Stimulated activated memory B cell treated with anti-CD40 and anti-IgM and Interleukin-4, amounts not matched to agents 10 μg/mL and 1 μg/mL and 100 μg/mL, for 72 hours (primary cell): ENCODE measurements around the gene FBXL17.
"Not testable (repeated sequence)": the region's sequence is repeated elsewhere in the genome, so short reads cannot be mapped to it uniquely, and the experiment has no call there.

Experiments used
- ATAC-seq: fragments of 150-1000 bp; cut with Tn5 transposase; 2 replicates; pipeline ENCODE4 v1.10.0; 2021
- H3K27ac Mint-ChIP-seq: one replicate; pipeline ENCODE4 v1.8.0; 2022; ENCODE audit warnings: mild to moderate bottlenecking, mixed read lengths
- H3K27me3 Mint-ChIP-seq: one replicate; pipeline ENCODE4 v1.8.0; 2022; ENCODE audit warnings: mixed read lengths
- H3K36me3 Mint-ChIP-seq: one replicate; pipeline ENCODE4 v1.8.0; 2022; ENCODE audit warnings: mixed read lengths
- H3K4me1 Mint-ChIP-seq: one replicate; pipeline ENCODE4 v1.8.0; 2022; ENCODE audit warnings: mixed read lengths
- H3K4me3 Mint-ChIP-seq: one replicate; pipeline ENCODE4 v1.8.0; 2022; ENCODE audit warnings: mild to moderate bottlenecking, moderate library complexity, mixed read lengths
- H3K9me3 Mint-ChIP-seq: one replicate; pipeline ENCODE4 v1.8.0; 2022; ENCODE audit warnings: mixed read lengths

The FBXL17 gene

DNA sequence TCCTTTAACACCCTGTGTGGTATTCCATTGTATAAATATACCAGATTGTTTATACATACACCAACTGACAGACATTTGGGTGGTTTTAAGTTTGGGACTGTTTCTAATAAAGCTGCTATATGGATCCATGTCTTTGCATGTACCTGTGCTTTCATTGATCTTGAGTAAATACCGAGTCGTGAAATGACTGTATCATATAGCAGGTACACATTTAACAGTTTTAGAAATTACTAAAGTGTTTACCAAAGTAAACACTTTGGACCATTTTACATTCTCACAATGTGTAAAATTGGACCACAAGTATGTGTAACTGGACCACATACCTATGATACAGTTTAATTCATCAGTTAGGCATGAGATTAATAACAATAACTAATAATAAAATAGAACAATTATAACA, 175.2 kb downstream of the FBXL17 start:
- Mint-ChIP-seq H3K36me3 (no peaks in the 10 kb centered on the region), H3K9me3 (peaks cover 3% of the 10 kb centered on the region), H3K27me3 (no peaks in the 10 kb centered on the region), H3K4me3 (no peak overlapping the region), H3K4me1 (peaks cover 14% of the 10 kb centered on the region), H3K27ac (no peak overlapping the region)
- no peak for ATAC-seq

DNA sequence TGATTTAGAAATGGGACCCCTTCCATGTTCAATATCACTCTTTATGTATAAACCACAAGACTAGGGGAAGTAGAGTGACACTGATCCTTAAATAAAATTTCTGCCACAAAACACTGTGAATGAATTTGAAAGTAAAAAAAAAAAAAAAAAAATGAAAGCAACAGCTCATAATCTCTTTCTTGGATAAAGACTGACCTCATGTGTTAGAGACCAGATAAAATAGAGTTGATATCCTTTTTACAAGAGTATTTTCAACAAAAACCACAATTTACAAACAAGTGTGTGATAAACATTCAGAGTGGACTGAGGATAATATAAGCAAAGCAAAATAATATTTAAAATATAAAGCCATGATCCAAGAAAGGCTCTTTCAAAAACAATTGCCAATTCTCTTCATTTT, 180.2 kb downstream of the FBXL17 start:
- Mint-ChIP-seq H3K4me1 (no peaks in the 10 kb centered on the region), H3K27ac (no peak overlapping the region), H3K4me3 (no peak overlapping the region), H3K36me3 (peaks cover 8% of the 10 kb centered on the region), H3K27me3 (no peaks in the 10 kb centered on the region), H3K9me3 (no peaks in the 10 kb centered on the region)
- ATAC-seq: no peak

DNA sequence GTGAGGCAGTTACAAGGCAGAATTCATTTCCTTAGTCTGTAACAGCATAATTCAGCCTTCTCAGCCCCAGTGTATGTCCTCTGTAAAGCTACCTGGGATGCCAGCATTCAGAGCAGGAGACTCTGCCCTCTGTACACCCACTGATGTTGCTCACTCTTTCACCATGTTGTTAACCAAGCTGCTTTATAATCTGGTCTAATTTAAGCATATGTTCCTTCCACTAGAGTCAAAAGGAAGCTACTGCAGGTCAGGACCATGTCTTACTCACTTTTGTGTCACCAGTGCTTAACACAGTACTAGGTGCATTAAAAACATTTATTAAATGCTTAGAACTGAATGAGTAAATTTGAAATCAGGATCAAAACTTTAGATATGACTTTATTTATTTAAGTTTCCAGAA, 185.6 kb downstream of the FBXL17 start:
- ATAC-seq: no peak
- no peaks in the 10 kb centered on the region for H3K27me3 Mint-ChIP-seq
- no peak overlapping the region for H3K4me3 Mint-ChIP-seq
- H3K9me3 Mint-ChIP-seq: no peaks in the 10 kb centered on the region
- H3K27ac Mint-ChIP-seq: no peak overlapping the region
- peaks cover 14% of the 10 kb centered on the region for H3K36me3 Mint-ChIP-seq
- no peaks in the 10 kb centered on the region for H3K4me1 Mint-ChIP-seq

DNA sequence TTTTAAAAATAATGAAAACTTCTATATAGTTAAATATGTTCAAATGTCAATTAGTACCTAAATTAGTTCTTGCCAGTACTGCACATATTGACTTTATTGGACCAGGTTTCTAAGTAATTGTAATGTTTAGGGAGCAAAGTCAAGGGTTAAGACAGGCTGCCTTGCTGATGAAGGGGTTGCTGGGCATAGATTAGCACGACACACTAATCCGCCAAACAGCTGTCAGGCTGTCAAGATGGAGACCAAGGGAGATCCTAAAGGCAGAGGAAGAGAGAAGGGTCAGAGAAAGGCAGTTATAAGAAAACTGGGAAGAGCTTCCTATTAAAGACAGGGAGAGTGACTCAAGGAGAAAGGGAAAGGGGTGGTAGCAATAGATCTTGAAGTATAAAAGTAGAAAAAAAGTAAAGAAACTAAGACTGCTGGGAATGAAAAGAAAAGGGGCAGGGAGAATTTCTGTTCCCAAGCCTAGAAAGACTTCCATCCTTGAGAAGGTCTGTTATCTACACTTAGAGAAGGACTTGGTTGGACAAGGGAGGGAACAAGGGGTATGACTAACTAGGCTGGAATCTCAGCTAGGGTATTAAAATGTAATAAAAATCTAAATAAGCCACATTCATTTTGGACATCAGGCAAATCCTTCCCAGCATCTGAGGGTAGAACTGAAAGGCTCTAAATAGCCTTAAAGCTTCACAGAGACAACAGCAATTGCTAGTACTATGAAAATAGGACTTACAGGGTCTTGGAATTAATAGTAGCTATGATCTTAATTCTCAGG, 188.7 kb downstream of the FBXL17 start:
- H3K27me3 Mint-ChIP-seq: no peaks in the 10 kb centered on the region
- H3K4me3 Mint-ChIP-seq: no peak overlapping the region
- no peak overlapping the region for H3K27ac Mint-ChIP-seq
- H3K36me3 Mint-ChIP-seq: peaks cover 6% of the 10 kb centered on the region
- H3K9me3 Mint-ChIP-seq: no peaks in the 10 kb centered on the region
- H3K4me1 Mint-ChIP-seq: no peaks in the 10 kb centered on the region
- ATAC-seq: no peak

DNA sequence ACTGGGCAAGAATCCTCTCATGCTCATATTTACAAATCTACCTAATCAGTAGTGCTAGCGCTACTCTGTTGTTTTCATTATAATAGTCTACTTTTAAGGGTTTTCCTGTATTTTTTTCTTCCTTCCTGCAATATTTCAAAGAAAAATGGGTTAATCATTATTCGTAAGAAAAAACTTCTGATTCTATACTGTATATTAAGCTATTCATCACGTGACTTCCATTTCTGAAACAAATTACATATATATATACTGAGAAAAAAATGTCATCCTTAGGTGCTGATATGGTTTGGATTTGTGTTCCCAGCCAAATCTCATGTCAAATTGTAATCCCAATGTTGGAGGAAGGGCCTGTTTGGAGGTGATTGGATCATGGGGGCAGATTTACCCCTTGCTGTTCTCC, 197.0 kb downstream of the FBXL17 start:
- Mint-ChIP-seq H3K4me3 (no peak overlapping the region), H3K4me1 (no peaks in the 10 kb centered on the region), H3K36me3 (peaks cover 15% of the 10 kb centered on the region), H3K27ac (no peak overlapping the region), H3K27me3 (no peaks in the 10 kb centered on the region), H3K9me3 (no peaks in the 10 kb centered on the region)
- no peak for ATAC-seq

- no peak for ATAC-seq
- Mint-ChIP-seq H3K4me3 (no peak overlapping the region), H3K36me3 (peaks cover 15% of the 10 kb centered on the region), H3K27ac (no peak overlapping the region), H3K27me3 (no peaks in the 10 kb centered on the region), H3K4me1 (no peaks in the 10 kb centered on the region), H3K9me3 (no peaks in the 10 kb centered on the region)
Observed at GRCh38 chr5:108181975-108182374, 199.9 kb downstream of the FBXL17 start.

DNA sequence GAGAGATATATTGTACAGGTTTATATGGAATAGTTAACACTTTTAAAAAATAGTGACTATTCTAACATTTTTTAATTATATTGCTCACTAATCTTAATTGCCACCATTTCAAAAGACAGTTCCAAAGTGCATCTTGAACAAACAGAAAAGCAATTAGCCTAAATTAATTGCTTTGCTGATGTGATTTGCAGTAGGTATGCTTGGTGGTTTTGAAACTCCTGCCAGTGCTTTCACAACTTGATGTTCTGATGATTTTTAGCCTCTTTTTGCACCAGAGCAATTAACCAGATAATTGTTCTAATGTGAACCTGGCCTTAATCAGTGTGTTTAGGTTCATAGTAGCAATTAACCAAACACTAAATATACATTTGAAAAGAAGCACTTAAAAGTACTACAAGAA, 207.6 kb downstream of the FBXL17 start:
- peaks cover 8% of the 10 kb centered on the region for H3K36me3 Mint-ChIP-seq
- no peak overlapping the region for H3K4me3 Mint-ChIP-seq
- no peaks in the 10 kb centered on the region for H3K27me3 Mint-ChIP-seq
- H3K9me3 Mint-ChIP-seq: no peaks in the 10 kb centered on the region
- no peak for ATAC-seq
- no peaks in the 10 kb centered on the region for H3K4me1 Mint-ChIP-seq
- H3K27ac Mint-ChIP-seq: no peak overlapping the region

DNA sequence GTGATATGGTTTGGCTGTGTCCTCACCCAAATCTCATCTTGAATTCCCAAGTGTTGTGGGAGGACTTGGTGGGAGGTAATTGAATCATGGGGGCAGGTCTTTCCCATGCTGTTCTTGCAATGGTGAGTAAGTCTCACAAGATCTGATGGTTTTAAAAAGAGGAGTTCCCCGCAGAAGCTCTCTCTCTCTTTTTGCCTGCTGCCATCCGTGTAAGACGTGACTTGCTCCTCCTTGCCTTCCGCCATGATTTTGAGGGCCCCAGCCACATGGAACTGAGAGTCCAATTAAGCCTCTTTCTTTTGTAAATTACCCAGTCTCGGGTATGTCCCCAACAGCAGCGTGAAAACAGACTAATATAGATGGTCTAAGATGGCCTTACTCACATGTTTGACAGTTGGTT, 210.1 kb downstream of the FBXL17 start:
- Mint-ChIP-seq H3K36me3 (peaks cover 8% of the 10 kb centered on the region), H3K4me3 (no peak overlapping the region), H3K9me3 (no peaks in the 10 kb centered on the region), H3K27me3 (no peaks in the 10 kb centered on the region), H3K27ac (no peak overlapping the region), H3K4me1 (no peaks in the 10 kb centered on the region)
- ATAC-seq: no peak

GRCh38 chr5:108168915-108169314, 213.0 kb downstream of the FBXL17 start:
- peaks cover 8% of the 10 kb centered on the region for H3K36me3 Mint-ChIP-seq
- no peaks in the 10 kb centered on the region for H3K4me1 Mint-ChIP-seq
- H3K27me3 Mint-ChIP-seq: no peaks in the 10 kb centered on the region
- no peaks in the 10 kb centered on the region for H3K9me3 Mint-ChIP-seq
- H3K27ac Mint-ChIP-seq: no peak overlapping the region
- ATAC-seq: no peak
- no peak overlapping the region for H3K4me3 Mint-ChIP-seq

DNA sequence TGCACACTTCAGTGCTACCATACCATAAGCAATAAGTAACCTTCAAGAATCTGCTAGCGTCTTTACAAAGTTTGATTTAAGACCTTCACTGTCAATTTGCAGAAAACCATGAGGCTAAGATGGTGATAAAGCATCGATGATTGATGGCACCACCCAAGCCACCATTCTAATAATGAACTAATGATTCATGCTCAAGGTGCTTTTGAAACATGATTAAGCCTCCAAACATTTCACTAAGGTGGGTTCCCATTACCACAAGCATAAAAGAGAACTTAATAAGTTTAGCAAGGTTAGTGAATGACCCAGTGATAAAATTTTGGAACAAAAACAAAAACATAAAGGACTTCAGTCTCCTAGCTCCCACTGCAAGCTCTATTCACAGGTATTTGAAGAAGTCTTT, 214.7 kb downstream of the FBXL17 start:
- Mint-ChIP-seq H3K36me3 (peaks cover 7% of the 10 kb centered on the region), H3K27ac (no peak overlapping the region), H3K27me3 (no peaks in the 10 kb centered on the region), H3K4me3 (no peak overlapping the region), H3K4me1 (no peaks in the 10 kb centered on the region), H3K9me3 (no peaks in the 10 kb centered on the region)
- ATAC-seq: no peak

DNA sequence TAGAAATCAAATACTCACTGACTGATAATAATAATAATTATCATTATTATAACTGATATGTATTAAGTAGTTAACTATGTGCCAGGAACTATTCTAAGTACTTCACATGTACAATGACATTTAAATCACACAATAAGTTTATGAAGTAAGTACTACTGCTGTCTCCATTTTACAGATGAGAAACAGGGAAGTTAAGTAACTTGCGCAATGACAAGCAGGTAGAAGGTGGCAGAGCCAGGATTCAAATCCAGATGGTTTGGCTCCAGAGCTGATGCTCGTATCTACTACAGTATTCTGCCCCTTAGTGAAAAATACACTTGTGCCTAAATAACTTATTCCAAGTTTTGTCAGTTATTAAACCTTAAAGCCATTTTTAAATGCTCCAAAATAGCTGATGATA, 217.3 kb downstream of the FBXL17 start:
- no peaks in the 10 kb centered on the region for H3K27me3 Mint-ChIP-seq
- peaks cover 17% of the 10 kb centered on the region for H3K36me3 Mint-ChIP-seq
- no peak for ATAC-seq
- no peak overlapping the region for H3K4me3 Mint-ChIP-seq
- no peaks in the 10 kb centered on the region for H3K4me1 Mint-ChIP-seq
- no peaks in the 10 kb centered on the region for H3K9me3 Mint-ChIP-seq
- no peak overlapping the region for H3K27ac Mint-ChIP-seq

GRCh38 chr5:108152854-108153253, 229.0 kb downstream of the FBXL17 start:
- not testable (repeated sequence) for H3K4me3 Mint-ChIP-seq, H3K27ac Mint-ChIP-seq, ATAC-seq, H3K27me3 Mint-ChIP-seq, H3K4me1 Mint-ChIP-seq, H3K9me3 Mint-ChIP-seq
- H3K36me3 Mint-ChIP-seq: peaks cover 13% of the 10 kb centered on the region

GRCh38 chr5:108149369-108149768, 232.5 kb downstream of the FBXL17 start:
- Mint-ChIP-seq H3K27me3 (no peaks in the 10 kb centered on the region), H3K36me3 (peaks cover 39% of the 10 kb centered on the region), H3K4me1 (no peaks in the 10 kb centered on the region), H3K4me3 (no peak overlapping the region), H3K9me3 (peaks cover 6% of the 10 kb centered on the region), H3K27ac (no peak overlapping the region)
- ATAC-seq: no peak

DNA sequence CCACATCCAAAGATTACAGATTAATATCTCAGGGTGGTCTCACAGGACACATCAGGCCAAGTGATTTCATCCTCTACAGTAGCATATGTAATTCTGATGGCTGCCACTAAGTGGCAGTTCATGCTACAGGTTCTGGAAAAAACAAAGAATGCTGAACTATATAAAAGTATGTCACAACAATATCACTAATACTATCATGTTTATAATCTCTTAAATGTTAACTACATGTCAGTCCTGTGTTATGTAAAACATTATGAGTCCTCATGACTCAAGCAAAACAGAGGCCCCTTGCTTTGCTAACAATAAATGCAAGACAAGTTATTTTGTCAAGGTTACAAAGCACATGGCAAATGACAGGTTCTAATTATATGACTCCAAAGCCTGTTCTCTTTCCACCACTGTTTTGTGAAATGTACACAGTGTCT, 233.2 kb downstream of the FBXL17 start:
- Mint-ChIP-seq H3K27me3 (no peaks in the 10 kb centered on the region), H3K4me3 (no peak overlapping the region), H3K9me3 (peaks cover 2% of the 10 kb centered on the region), H3K27ac (no peak overlapping the region), H3K36me3 (peaks cover 33% of the 10 kb centered on the region), H3K4me1 (no peaks in the 10 kb centered on the region)
- ATAC-seq: no peak

- no peaks in the 10 kb centered on the region for H3K27me3 Mint-ChIP-seq
- H3K4me1 Mint-ChIP-seq: no peaks in the 10 kb centered on the region
- no peak for ATAC-seq
- no peak overlapping the region for H3K27ac Mint-ChIP-seq
- no peak overlapping the region for H3K4me3 Mint-ChIP-seq
- peaks cover 27% of the 10 kb centered on the region for H3K36me3 Mint-ChIP-seq
- H3K9me3 Mint-ChIP-seq: no peaks in the 10 kb centered on the region
Observed at GRCh38 chr5:108146222-108146621, 235.7 kb downstream of the FBXL17 start.

GRCh38 chr5:108145351-108145750, 236.5 kb downstream of the FBXL17 start:
- Mint-ChIP-seq H3K4me3 (no peak overlapping the region), H3K4me1 (no peaks in the 10 kb centered on the region), H3K36me3 (peaks cover 27% of the 10 kb centered on the region), H3K27ac (no peak overlapping the region), H3K27me3 (no peaks in the 10 kb centered on the region), H3K9me3 (no peaks in the 10 kb centered on the region)
- ATAC-seq: no peak
